HG03442 (cell line): ENCODE measurements around the gene TBX3.

Source experiments
- ATAC-seq: cut with Tn5 transposase; IDR thresholded peaks from one replicate; pipeline ENCODE4 v1.9.1; 2021; ENCODE audit warnings: mild to moderate bottlenecking, moderate library complexity; ENCODE audit not compliant: unreplicated experiment

TBX3 gene

DNA sequence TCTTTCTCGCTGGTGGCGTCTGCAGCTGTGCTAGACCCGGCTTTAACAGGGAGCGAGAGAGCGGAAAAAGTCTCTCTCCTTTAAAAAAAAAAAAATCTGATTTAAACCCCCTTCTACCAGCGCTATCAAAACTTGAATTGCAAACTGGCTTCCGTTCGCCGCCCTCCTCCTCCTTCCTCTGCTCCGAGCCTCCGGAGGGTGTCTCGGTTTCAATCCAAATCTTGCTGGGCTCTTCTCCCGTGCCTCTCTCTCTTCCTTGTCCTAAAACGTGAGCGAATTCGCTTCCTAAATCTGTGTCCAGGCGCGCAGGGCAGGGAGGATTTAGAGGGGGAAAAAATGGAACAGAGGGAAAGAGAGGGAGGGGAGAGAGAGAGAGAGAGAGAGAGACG, 272 bp downstream of the TBX3 start:
- no peak for ATAC-seq

- ATAC-seq: no peak
Measured at GRCh38 chr12:114682785-114683708, 928 bp downstream of the TBX3 start.

GRCh38 chr12:114682106-114682784, 1.7 kb downstream of the TBX3 start:
- no peak for ATAC-seq

GRCh38 chr12:114681116-114681871, 2.7 kb downstream of the TBX3 start:
- no peak for ATAC-seq

- no peak for ATAC-seq
Measured at GRCh38 chr12:114680604-114681069, 3.3 kb downstream of the TBX3 start.

DNA sequence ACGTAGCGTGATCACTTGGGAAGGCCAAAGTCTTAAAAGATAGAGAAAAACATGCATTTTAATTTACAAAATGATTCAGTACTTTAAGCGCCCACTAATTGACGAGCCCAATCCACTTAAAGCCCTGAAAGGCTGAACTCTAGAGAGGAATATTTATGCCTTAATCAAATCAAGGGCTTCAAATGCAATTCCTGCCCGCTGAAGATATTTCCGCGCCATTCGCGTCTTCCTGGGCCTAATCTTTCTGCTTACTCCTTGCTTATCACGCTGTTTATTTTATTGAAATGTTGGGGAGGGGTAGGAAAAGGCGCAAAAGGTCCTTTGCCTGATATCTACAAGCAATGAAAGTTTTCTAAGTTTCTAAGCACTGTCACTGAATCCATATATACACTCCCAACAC, 4.0 kb downstream of the TBX3 start:
- ATAC-seq: no peak

GRCh38 chr12:114679452-114679875, 4.5 kb downstream of the TBX3 start:
- ATAC-seq: no peak

- ATAC-seq: no peak
Measured at GRCh38 chr12:114678718-114679117, 5.3 kb downstream of the TBX3 start.

GRCh38 chr12:114678028-114678427, 5.9 kb downstream of the TBX3 start:
- no peak for ATAC-seq

DNA sequence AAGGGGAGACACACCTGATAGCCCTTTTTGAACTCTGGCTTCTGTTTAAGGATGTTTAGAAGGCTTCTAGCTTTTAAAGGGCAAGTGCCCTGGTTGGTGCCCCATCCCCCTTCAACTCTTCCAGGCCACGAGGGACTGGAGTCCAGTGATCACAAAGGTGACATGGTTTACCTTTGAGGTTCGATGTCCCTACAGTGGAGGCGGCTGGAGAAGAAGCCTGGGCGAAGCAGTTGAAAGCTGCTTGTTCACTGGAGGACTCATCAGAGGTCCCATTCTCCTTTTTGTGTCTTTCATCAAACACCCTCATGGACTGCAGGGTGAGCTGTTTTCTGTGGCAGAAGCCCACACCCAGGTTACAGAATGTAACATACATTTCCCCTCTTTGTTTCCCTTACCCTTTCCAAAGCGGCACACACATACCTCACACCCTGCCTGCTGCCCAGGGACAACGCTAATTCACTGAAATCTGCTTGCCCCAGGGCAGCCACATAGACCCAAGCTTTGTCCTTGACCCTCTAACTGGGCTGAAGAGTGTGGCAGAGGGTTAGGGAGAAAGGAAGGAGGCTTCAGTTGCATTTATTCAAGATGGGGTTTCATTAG, 7.7 kb downstream of the TBX3 start:
- no peak for ATAC-seq

GRCh38 chr12:114674251-114675047, 9.5 kb downstream of the TBX3 start:
- no peak for ATAC-seq

DNA sequence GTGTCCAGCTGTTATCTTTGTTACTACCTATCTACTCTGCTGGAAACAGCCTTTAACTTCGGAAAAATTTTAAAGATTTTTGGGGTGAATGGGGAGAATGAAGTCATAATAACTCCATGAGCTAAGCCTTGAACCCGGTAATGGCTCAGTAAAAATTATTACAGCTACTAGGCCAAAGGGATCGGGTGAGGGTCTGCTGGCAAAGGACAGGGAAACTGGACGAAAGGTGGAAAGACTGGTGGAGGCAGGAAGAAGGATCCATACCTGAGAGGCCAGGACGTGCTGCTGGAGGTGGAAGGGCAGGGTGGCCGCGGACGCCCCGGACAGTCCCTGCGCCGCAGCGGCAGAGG, 10.1 kb downstream of the TBX3 start:
- no peak for ATAC-seq

DNA sequence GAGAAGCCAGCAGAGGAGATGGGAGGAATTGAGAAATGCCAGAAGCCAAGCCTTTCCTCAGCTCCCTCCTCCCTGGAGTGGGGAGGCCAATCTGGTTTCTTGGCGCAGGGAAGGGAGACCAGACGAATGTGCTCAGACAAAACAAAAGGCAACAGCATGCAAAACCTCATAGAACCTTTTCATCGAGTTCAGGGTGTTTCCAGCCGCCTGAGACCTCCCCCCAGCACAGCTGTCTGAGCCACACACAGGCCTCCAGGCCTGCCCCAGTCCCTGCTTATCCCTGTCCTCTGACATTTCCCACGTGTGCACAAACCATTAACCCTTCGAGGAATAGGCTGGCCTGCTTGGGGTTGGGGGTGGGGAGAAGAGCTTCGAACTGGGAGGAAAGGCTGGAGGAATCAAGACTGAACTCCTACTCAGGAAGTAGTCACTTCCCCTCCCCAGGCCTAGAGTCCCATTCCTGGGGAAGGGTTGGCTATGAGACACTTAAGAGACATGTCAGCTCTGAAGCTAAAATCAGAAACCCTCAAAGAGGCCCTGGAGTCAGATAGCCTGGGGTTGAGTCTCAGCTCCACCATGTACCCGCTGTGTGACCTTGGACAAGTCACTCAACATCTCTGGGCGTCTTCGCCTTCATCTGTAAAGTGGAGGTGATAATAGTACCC, 10.7 kb downstream of the TBX3 start:
- no peak for ATAC-seq

- ATAC-seq: no peak
Measured at GRCh38 chr12:114672817-114673168, 11.2 kb downstream of the TBX3 start.

GRCh38 chr12:114671443-114672411, 12.2 kb downstream of the TBX3 start:
- ATAC-seq: no peak

- no peak for ATAC-seq
Measured at GRCh38 chr12:114671066-114671442, 12.9 kb downstream of the TBX3 start.

DNA sequence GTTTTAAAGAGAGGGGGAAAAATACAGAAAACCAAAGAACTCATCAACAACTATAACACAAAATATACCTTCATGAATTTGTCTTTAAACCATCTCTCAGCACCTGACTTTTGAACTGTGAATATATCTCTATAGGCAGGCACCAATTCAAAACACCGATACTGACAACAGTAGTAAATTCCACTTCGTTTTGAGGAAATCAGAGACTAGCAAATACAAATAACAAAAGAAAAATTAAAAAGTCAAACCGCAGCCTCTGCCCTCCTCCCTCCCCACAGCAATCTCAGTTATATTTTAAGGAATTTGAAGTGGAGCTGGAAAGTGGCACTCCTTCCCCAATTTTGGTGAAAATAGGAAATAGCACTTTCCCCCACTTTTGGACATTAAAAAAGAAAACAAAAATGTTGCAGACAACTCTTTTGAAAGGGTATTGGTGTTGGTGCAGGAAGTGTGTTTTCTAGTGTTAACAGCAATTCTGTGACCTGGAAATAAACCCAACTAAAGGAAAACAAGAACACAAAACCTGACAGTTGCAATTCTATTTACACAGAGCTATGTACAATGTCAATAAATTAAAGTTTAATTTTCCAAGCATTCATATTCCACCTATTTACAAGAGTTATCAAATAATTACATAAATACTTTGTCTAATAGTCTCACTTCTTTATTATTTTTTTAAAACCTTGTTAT, 13.5 kb downstream of the TBX3 start:
- ATAC-seq: no peak
